HTERT RPE-1 (cell line): Measurements from ENCODE around the gene BANP.

ENCODE experiments used
- in situ Hi-C: fragments of 300-500 bp; cut with MboI; formaldehyde crosslinking; loops from 4 replicates; pipeline ENCODE4 v1.14.3; 2020; ENCODE audit warnings: low sequenced_read_pairs

The BANP gene

DNA sequence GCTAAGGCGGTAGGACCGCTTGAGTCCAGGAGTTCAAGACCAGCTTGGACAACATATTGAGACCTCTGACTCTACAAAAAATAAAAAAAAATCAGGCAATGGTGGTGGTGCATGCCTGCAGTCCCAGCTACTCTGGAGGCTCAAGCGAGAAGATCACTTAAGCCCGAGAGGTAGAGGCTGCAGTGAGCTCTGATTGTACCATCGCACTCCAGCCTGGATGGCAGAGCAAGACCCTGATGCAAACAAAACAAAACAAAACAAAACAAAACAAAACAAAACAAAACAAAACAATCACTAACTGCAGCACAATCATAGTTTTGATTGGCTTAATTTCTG, 2.5 kb upstream of the BANP start:
- in situ Hi-C loops = no loop called here

- in situ Hi-C loops = no loop called here
Measured at GRCh38 chr16:87949071-87949744, 2.0 kb upstream of the BANP start.

GRCh38 chr16:87951552-87952538, 611 bp downstream of the BANP start:
- in situ Hi-C loops = no loop called here

DNA sequence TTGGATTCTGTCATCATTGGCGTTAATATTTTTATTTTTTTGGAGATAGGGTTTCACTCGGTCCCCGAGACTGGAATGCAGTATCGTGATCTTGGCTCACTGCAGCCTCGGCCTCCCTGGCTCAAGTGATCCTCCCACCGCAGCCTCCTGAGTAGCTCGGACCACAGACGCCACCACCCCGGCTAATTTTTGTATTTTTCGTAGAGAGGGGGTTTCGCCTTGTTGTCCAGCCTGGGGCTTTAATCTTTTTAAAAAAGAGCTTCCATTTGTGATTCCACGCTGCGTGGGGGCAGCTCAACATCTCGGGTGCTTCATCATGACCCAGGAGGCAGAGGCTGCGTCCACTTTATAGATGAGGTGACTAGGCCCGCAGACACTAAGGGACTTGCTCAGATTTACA, 1.5 kb downstream of the BANP start:
- in situ Hi-C loops = no loop called here

DNA sequence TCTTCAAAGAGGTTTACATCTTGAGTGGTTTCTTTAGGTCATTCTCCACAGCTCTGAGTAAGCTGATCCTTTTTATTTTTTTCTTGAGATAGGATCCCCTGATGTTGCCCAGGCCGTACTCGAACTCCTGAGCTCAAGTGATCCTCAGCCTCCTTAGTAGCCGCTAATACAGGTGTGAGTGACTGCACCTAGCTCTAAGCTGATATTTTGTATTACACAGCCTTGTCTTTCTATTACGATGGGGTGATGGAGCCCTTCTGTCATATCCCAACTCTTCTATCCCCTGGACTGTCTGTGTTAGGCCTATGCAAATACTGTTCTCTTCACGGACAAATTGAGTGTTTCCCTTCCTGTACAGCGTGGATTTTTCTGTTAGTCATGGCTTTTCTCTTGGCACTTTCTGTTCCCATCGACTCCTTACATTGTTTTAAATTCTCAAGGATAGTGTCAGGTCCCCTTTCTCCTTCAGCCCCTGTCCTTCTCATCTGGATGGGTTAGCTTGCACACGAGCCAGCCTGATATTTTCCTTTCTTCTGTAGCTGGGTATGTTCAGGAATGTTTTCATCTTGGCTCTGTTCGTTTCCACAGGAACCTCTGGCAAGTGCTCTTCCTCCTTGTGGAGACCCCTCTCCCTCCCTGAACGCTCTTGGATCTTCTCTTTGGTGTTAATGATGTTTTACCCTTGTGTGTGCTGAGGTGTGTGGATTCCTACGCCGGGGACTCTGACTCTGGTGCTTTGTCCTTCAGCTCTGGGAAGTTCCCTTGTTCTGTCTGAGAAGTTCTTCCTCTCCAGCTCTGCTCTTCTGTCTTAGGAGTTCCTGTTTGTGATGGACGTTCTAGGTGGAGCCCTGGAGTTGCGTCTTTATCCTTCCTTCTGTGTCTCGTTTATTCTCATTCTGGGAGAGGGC, 2.3 kb downstream of the BANP start:
- in situ Hi-C loops = no loop called here

DNA sequence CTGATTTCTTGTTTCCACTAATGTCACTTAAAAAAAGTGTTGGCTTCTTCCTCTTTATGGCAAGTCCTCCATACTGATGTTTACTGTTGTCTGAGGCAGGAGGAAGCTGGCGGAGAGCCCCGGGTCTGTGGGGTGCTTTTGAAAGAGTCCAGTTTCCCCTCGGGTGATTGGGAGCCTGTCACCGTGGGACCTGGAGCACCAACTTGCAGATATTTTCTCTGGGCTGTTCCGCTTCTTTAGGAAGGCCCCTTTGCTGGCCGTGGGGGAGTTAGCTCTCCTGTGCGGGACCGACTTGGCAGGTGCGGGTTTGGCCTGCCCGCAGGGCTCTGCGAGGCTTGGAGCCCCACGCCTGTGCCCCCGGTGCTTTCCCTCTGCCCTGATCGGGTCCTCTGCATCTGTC, 3.1 kb downstream of the BANP start:
- in situ Hi-C loops = no loop called here

- in situ Hi-C loops = no loop called here
Measured at GRCh38 chr16:87954826-87955225, 3.6 kb downstream of the BANP start.

- in situ Hi-C loops = no loop called here
Measured at GRCh38 chr16:87955302-87956097, 4.3 kb downstream of the BANP start.

DNA sequence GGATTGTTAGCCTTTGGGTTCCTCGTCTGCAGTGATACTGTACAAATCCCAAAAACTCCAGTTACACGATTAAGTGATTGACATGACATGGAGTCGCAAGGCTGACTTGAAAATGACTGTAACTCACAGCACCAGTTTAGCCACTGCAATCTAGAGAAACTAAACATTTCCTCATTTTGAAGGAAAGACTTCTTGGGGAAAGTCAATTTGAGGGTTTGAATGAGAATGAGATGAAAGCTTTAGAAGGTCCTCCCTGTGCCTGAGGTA, 4.8 kb downstream of the BANP start:
- in situ Hi-C loops = no loop called here

- in situ Hi-C loops = no loop called here
Measured at GRCh38 chr16:87956365-87957231, 5.4 kb downstream of the BANP start.

- in situ Hi-C loops = no loop called here
Measured at GRCh38 chr16:87957296-87958094, 6.3 kb downstream of the BANP start.

DNA sequence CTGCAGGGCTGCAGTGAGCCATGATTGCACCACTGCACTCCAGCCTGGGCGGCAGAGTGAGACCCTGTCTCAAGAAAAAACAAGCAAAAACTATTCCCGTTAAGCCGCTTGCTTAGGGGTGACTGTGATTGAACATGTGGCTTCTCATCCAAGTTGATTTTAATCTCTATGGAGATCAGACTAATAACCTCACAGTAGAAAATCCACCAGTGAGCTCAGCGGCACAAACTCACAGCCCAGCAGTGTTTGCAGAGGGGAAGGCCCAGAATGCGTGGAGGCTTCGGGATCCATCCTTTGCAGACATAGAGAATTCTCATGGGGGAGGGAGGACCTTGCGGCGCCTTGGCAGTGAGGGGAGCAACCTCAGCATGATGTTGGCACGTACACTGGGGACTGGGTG, 7.4 kb downstream of the BANP start:
- in situ Hi-C loops = no loop called here

DNA sequence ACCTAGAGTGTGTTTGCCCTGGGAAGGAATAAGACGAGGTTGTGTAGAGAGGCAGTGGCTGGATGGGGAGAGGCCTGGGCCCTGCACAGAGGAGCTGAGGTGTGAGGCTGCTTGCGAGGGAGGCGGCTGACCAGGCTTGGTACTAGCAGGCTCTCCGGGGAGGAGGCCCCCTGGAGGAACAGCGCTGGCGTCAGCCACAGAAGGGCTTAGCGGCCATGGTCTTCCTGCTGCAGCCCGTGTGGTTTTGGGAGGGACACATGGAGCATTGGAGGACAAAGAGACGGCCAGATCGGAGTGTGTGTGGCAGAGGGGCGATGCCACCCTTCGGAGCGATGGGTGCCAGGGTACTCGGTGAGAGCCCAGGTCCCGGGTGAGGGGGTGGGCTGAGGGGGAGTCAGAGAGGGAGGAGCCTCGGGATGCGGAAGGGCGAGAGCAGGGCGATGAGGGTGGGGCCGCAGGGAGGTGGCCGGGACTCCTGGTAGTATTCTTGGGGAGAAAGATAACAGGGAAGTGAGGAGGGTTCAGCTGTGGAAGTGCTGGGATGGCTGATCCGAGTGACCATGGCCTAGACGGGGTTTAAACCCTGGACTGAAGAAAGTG, 8.3 kb downstream of the BANP start:
- in situ Hi-C loops = no loop called here

GRCh38 chr16:87960296-87960695, 9.1 kb downstream of the BANP start:
- in situ Hi-C loops = no loop called here

- in situ Hi-C loops = no loop called here
Measured at GRCh38 chr16:87960852-87961251, 9.6 kb downstream of the BANP start.

DNA sequence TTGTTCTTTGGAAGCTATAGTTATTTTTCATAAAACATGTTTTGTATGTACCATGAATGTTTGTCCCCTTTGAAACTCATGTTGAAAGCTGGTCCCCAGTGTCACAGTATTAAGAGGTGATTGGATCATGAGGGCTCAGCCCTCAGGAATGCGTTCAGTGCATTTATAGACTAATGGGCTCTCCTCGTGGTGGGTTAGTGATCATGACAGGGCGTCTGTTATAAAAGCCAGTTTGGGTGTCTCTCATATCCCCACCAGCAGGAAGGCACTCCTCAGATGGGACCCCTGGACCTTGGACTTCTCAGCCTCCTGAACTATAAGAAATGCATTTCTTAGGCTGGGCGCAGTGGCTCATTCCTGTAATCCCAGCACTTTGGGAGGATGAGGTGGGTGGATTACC, 10.4 kb downstream of the BANP start:
- in situ Hi-C loops = no loop called here

DNA sequence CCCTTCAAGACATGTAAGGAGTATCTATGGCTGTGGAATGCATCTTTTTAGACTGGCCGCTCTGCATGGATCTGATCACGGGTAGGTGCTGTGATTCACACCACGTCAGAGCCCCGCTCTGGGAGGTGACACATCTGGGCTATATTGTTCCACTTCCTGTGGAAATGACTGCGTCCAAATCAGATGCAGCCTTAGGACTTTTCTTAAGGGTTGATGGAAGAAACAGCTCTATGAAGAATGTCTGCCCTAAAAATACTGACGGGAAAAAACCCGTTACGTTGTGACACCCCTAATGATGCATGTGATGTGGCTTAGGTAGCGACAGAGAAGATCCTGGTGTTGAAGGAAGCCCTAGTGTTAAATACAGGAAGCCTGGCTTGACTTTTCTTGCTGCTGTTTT, 12.2 kb downstream of the BANP start:
- in situ Hi-C loops = no loop called here

DNA sequence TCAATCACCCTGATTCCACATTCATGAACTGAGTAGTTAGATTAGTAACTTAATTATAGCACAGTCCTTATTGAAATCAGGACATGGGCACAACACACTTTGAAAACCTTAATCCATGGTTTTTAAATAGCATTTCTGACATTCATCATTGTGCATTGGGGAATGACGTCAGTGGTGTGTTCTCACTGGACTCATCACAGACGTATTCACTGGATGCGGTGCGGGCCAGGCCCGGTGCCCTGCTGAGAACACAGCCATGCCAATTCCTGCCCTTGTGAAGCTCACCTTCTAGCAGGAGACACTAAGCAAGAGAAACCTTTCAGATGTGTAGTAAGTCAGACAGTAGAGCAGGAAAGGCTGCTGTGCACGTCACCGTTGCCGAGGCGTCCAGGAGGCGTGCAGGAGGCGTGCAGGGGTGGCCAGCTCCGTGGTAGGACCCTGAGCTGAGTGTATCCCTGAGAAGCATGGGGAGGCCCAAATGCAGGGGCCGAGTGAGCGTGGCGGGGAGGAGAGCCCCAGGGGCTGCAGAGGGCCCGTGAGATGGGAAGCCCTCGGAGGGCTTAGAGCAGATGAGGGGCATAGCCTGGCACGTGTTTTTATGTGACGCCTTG, 12.9 kb downstream of the BANP start:
- in situ Hi-C loops = no loop called here
